Ishikawa (cell line): Measurements from ENCODE around the gene KCTD5.

Experiments used
- CREB1 ChIP-seq: IDR thresholded peaks from 2 replicates; pipeline ENCODE4 v1.6.1; 2012; ENCODE audit warnings: low read depth
- EGR1 ChIP-seq: IDR thresholded peaks from 2 replicates; pipeline ENCODE4 v1.6.1; 2012
- EP300 ChIP-seq: IDR thresholded peaks from 2 replicates; pipeline ENCODE4 v1.6.1; 2012; ENCODE audit warnings: borderline replicate concordance
- FOXM1 ChIP-seq: IDR thresholded peaks from 2 replicates; pipeline ENCODE4 v1.6.1; 2012; ENCODE audit warnings: low read depth, borderline replicate concordance
- MAX ChIP-seq: IDR thresholded peaks from 2 replicates; pipeline ENCODE4 v1.6.1; 2012
- NFIC ChIP-seq: IDR thresholded peaks from 2 replicates; pipeline ENCODE4 v1.6.1; 2012
- RAD21 ChIP-seq: IDR thresholded peaks from 2 replicates; pipeline ENCODE4 v1.6.1; 2012; ENCODE audit warnings: low read depth
- REST ChIP-seq: IDR thresholded peaks from 2 replicates; pipeline ENCODE4 v1.6.1; 2012; ENCODE audit warnings: low read depth, mild to moderate bottlenecking
- TAF1 ChIP-seq: IDR thresholded peaks from 2 replicates; pipeline ENCODE4 v1.6.1; 2012; ENCODE audit warnings: low read depth, mild to moderate bottlenecking
- TEAD4 ChIP-seq: IDR thresholded peaks from 2 replicates; pipeline ENCODE4 v1.6.1; 2012
- USF1 ChIP-seq: IDR thresholded peaks from 2 replicates; pipeline ENCODE4 v1.6.1; 2012
- YY1 ChIP-seq: IDR thresholded peaks from 2 replicates; pipeline ENCODE4 v1.6.1; 2012; ENCODE audit warnings: low read depth
- ZBTB7A ChIP-seq: IDR thresholded peaks from 2 replicates; pipeline ENCODE4 v1.6.1; 2012; ENCODE audit warnings: low read depth

GRCh38 chr16:2720719-2721633 lies 38.7 kb downstream of the KCTD5 start:
- peak; percentile 92 for TF ChIP-seq ZBTB7A
- 0 out of 2 replicates have a peak, but pooled peaks have one; percentile 28 for TF ChIP-seq EGR1
- TF ChIP-seq YY1: 0 out of 2 replicates have a peak, but pooled peaks have one; percentile 51
- TF ChIP-seq EP300: 0 out of 2 replicates have a peak, but pooled peaks have one; percentile 28
- no peak for TF ChIP-seq REST
- peak; percentile 33; the same call in 1 of the 2 replicates for TF ChIP-seq TEAD4
- peak; percentile 47; the same call in 1 of the 2 replicates for TF ChIP-seq MAX
- peak; percentile 53 for TF ChIP-seq TAF1
- TF ChIP-seq USF1: peak; percentile 44
- peak; percentile 44; the same call in 1 of the 2 replicates for TF ChIP-seq RAD21
- peak; percentile 41; the same call in 1 of the 2 replicates for TF ChIP-seq NFIC
- no peak for TF ChIP-seq FOXM1
- TF ChIP-seq CREB1: peak; percentile 70
